Measurements from ENCODE around the gene CPNE5.
"Not testable (repeated sequence)": the region's sequence is repeated elsewhere in the genome, so short reads cannot be mapped to it uniquely, and the experiment has no call there.

The CPNE5 gene

DNA sequence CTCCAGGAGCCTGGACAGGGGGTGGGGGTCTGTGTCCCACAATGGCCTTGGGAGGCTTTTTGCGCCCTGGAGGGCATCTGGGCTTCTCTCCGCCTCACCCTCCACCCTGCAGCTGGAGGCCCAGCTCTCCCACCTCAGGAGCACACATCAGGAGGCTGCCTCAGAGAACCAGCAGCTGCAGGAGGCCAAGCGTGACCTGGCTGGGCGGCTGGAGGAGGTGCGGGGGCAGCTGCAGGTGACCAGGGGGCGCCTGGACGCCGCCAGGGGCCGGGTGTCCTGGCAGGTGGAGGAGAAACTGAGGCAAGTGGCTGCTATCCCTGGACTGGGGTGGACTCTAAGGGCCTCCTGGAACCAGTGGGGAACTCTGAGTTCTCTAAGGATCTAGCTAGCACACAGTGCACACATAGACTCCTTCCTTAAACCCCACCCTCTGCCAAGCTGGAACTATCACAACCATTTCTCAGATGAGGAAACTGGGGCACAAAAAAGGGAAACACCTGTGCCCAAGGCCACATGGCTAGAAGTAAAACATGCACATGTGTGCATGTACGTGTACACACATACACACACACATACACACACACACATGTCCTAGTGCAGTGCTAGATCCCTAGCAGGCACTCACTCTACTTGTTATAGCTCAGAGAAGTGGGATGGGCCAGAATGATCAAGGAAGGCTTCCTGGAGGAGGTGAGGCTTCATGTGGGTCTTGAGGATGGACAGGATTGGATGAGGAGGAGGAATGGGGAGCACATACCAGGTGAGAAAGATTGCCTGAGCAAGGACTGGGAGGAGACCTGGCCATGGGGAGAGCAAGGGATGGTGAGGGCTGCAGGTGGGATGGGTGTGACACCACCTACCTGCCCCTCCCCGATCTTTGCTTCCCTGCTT is 118.7 kb downstream of the CPNE5 start:
- no peak for DNase-seq

DNA sequence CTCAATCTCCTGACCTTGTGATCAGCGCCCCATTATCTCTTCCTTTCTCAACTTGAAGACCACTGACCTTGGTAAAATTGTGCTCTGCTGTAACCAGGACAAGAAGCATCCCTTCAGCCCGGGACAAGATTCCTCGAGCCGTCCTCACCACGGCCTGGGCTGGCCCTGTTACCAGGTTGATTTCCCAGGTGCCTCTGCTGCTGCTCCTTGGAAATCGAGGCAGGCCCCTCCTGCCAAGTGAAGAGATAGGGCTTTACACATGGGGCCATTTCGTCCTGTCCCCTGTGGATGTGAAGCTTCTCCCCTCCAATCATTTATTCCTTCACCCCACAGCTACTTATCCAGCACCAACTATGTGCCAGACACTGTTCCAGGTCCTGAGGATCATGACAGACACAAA is 120.1 kb downstream of the CPNE5 start:
- DNase-seq: no peak

DNA sequence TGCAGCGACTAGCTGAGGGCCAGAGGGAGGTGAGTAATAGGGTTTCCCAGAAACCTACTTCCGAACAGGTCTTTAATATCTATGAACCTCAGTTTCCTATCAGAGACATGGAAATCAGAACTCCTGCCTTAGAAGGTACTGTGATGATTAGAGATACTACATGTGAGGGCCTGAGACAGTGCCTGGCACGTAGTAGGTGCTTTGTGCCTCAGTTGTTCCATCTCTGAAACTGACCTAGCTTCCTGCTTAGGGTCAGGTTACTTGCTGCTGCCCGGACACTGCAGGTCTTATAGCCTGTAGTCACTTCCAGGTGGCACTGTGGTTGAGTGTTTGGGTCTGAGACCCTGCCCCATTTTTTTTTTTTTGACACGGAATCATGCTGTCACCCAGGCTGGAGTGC is 120.7 kb downstream of the CPNE5 start:
- DNase-seq: no peak

DNA sequence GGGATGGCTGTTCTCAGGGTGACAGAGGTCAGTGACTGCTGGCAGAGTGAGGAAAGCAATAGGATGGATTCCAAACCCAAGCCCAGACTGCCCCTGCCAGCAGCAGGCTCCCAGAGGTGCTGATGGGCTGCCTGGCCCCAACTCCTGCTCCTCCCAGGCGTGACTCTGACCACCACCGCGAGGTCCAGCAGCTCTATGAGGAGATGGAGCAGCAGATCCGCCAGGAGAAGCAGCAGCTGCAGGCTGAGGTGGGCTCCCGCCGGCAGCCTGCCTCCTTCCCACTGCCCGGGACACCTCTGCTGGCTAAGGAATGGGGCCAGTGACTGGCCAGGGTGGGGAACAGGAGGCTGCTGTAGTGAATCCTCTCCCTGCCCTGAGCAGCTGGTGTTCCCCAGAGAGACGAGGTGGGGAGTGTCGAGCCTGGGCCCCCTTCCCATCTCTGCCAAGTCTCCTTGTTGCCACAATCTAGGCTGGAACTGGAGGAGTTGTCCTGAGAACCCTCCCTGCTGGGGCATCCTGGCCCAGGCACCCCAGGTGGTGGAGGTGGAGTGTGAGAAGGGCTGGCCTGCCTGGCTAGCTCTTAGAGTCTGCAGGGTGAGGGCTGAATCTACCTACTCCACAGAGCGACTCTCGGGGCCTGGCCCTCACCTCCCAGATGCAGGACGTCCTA is 121.2 kb downstream of the CPNE5 start:
- no peak for DNase-seq

DNA sequence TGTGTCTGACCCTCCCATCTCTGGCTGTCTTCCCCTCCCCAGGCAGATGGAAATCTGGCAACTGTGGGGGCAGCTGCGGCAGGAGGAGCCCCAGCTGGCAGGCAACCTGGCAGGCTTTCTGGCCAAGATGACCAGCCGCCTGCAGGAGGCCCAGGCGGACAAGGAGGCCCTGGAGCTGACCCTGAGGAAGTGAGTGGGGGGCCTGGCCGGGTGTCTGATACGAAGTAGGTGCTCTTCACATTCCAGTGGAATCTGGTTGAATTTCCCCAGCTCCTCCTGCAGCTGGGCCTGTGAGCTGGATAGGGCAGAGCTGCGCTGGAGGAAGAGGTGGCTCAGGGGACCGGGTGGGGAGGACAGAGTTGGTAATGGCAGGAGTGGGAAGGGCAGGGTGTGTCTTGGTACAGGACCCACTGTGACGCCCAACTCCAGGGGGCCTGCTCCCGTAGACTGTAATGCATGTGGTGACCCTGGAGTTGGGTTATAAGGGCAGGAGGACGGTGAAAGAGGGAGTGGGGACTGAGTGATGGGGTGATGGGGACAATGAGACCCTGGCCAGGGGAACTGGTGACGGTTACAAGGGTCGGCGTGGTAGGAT is 121.9 kb downstream of the CPNE5 start:
- no peak for DNase-seq

DNA sequence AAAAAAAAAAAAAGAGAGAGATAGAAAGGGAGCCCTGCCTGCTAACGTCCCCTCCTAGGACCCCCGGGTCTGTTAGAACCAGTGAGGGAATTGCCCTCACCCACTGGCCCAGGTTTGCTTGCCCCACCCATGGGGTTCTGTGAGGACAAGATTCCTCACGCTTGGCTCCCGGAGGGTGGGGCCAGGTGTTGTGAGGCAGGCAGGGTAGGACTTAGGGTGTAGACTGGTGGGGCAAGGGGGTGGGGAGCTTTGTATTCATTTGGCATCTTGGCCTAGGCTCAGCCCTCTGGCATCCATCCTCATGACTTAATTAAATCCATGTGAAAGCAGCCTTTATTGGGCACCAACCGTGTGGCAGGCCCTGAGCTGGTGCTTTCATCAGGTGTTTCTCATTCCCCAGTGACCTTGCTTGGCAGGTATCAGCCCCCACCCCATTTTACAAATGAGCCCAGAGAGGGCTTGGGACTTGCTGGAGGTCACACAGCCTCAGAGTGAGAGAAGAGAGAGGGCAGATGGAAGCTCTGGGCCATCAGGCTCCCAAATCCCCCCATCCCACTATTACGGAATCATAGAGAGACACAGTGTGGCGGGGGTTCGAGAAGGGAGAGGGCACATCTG is 122.7 kb downstream of the CPNE5 start:
- DNase-seq: no peak

DNA sequence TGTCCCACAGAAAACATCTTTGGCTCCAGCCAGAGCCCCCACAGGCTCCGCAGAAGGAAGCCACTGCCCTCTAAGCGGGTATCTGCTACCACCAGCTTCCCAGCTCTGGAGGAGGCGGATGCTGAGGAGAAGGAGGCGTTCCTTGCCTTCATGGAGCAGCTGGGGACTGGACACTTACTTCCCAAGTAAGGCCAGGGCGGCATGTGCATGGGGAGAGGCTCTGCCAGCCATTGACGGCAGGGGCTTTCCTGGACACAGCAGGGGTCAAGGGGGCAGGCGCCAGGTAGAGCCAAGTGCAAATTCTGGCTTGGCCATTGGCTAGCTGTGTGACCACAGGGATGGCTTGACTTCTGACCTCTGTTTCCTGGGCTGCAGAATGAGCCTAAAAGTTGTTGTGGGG is 123.8 kb downstream of the CPNE5 start:
- no peak for DNase-seq

DNA sequence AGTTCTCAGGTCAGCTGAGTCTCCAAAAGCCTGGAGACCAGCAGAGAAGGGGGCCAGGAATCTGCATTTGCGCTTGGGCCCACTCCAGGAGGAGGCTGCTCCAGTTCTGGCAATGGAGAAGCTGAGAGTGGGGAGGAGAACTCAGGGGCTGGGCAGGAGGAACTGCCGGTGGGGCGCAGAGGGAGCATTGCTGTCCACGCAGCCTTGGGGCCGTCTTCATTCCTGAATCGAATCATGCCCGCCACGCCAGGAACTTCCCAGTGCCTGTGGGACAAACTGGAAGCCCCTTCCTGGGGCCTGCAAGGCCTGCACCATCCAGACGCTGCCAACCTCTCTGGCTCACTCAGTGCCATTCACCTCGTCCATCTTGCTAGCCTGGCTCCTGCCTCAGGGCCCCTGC is 124.7 kb downstream of the CPNE5 start:
- DNase-seq: no peak

DNA sequence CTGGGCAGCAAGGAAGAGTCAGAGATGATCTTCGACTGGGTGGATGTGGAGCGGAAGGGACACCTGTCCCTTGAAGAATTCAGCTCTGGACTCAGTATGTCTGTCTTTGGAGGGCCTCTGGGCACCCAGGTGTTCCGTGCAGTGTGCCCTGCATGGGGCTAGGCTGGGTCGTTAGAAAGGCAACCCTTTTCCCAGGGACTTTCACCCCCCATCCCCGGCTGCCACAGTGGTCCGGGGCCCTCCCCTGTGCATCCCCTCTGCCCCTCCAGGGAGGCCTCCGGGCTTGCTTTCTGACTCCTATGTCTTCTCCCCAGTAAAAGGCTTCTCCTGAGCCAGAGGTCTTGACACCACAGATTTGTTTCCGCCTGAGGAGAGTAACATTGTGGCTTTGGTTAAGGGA is 125.4 kb downstream of the CPNE5 start:
- no peak for DNase-seq

DNA sequence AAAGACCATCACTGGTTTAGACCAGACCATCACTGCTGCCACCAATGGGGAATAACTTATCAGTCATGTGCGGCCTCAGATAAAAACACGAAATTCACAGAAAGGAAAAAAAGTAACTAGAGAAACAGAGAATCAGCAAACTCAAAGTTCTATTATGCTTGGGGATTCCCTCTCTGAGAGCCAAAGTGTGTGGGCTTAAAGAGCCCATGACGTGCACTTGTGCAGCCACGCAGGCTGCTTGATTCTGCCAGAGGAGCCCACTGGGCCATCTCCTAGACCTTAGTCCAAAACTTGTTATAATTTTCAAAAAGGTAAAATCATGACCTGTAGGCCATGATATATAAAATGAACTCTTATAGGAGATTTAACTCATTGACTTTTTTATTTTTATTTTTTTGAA is 126.4 kb downstream of the CPNE5 start:
- DNase-seq: no peak

DNA sequence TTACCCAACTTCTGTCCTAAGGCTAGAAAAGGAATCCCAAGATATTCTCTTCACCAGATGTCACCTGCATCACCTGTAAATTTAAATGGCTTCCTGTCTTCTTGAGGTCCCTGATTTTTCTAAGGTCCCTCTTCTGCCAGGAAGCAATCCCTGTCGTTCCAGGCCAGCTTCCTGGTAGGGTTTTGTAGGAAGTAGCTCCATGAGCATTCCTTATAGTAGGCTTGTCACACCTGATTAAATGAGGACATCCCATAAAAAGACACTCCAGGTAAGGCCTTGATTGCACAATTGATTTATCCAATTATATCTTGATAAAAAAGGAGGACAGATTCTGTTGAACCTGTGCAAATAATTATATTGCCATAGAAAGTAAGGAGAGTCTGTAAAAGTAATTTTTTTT is 132.9 kb downstream of the CPNE5 start:
- no peak for DNase-seq

DNA sequence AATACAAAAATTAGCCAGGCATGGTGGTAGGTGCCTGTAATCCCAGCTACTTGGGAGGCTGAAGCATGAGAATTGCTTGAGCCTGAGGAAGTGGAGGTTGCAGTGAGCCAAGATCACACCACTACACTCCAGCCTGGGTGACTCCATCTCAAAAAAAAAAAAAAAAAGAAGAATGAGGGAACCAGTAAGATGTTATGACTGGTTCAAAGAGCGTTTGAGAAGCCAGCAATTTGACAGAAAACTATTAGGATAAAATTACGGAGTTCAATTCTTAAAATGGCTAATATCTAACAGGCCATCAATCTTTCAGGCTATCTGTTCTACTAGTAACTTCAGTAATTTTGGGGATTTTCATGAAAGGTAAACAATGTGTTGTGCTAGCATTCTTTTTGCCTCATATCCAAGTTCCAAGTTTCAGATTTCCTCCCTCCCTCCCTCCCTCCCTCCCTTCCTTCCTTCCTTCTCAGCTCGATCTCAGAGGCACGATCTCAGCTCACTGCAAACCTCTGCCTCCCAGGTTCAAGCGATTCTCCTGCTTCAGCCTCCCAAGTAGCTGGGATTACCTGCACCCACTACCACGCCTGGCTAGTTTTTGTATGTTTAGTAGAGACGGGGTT is 134.2 kb downstream of the CPNE5 start:
- DNase-seq: not testable (repeated sequence)

DNA sequence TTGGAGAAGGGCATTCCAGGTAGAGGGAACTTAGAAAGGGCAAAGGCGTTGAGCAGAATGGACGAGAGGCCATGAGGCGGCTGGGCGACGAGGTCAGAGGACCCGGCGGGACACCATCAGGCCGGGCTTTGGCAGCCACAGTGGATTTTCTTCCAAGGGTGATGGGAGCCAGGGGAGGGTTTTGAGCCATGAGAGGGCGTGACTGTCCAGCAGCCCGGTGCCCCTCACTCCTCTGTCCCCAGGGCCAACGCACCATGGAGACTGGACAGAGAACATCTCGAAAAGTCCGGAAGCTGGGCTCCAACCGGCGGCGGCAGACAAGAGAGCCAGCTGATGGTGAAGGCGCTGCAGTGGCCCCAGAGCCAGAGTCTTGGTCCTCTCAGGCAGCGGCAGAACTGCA is 135.3 kb downstream of the CPNE5 start:
- no peak for DNase-seq

DNA sequence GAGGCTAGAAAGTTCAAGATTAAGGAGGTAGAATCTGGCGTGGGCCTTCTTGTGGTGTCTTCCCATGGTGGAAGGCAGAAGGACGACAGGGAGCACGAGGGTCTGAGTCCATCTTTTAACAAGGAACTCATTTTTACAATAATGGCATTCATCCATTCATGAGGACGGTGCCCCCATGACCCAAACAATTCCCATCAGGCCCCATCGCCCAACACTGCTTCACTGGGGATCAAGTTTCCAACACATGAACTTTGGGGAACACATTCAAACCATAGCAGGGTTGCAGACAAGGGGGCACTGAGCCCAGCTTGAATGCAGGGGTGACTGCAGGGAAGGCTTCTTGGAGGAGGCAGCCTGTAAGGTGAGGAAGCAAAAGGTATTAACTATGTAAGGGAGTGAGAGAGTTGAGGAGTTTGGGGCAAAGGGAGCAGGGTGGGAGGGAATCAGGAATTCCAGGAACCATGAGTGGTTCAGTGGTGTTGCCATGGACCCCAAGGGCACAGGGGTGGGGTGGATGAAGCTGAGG is 136.1 kb downstream of the CPNE5 start:
- DNase-seq: no peak

DNA sequence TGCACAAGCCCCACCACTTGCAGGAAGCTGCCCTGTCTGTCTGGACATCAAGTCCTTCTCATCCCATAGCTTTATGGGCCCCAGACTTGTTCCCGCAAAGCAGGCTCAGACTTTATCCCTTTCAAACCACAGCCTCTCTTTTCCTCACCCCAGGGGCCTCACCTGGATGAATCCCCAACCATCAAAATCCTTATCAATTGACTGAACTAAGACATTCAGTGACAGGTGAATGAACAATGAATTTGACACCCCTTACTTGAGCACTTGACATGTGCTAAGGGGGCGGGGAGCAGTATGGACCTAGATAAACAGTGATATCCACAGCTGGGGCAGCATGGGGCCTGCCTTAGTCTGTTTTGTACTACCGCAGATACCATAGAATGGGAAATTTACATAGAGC is 136.6 kb downstream of the CPNE5 start:
- DNase-seq: no peak

DNA sequence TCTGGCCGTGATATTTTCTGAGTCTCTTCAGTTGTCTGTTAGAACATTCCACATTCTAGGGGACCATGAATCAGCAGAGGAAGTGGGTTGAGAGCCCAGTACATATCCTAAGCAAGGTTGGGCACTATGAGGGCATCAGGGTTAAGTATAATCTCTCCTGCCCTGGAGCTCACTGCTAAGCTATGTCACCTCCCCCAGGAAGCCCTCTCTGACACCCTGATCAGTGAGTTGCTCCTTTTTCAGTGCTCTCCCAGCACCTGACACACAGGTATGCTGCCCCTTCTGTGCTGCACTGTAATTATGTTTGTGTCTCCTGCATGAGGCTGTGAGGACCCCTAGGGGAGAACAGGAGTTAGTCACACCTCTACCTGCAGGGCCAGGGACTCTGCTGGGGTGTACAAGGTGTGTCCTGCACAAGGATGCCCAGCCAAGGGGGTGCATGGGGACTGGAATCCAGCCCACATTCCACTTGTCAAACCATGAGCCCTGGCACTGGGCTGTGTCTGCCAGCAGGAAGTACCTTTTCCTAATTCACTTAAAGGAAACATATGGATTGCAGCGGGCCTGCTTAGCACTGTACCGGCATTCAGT is 137.7 kb downstream of the CPNE5 start:
- DNase-seq: no peak

DNA sequence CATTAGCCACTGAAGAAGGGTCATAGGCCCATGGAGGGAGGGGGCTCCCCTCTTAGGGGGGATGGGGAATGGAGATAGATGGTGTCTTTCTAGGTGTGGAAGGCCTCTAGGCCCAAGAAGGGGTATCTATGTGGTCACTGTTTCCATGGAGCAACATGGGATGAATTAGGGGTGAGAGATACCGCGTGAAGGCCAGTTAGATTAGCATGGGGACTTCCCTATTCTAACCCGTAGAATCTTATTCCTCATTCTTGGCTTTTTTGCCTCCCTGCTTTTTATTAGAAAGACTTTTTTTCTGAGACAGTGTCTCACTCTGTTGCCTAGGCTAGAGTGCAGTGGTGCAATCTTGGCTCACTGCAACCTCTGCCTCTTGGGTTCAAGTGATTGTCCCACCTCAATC is 138.4 kb downstream of the CPNE5 start:
- DNase-seq: no peak

DNA sequence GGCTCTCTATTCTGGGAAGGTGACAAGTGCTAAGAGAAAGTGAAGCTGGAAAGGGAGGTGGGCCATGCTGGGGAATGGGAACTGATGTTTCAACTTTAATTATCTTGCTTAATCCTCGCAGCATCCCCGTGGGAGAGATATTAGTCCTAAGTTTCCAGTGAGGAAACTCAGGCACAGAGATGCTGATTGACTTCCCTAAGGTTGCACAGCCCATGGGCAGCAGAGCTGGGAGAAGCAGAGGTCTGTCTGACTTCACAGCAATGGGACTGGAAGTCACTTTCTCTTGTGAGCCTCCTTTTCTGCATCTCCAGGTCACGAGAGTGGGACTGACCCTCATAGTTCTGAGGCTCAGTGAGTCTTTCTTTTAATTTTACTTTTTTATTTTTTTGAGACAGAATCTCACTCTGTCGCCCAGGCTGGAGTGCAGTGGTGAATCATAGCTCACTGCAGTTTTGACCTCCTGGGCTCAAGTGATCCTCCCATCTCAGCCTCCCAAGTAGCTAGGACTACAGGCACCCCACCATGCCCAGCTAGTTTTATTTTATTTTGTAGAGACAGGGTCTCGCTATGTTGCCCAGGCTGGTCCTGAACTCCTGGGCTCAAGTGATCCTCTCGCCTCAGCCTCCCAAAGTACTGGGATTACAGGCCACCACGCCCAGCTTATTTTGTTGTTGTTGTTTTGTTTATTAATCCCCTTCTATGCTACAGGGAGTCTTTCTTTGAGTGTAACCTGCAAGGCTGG is 139.0 kb downstream of the CPNE5 start:
- no peak for DNase-seq

DNA sequence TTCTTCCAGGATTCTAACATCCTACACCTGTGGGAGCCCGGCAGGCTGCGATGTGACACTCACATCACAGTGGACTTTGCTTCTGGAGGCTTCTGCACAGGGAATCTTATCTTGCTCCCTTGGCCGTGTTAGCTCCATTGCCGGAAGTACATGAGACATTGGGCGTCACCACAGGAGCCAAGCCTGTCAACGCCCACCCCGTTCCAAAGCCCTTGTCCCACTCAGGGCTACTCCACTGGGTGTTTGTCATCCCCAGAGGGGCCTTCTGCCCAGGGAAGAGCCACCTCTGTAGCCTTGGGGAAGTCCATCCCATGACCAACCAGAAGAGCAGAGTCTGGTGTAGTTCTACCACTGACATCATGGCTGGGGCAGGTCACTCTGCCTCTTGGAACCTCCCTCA is 139.9 kb downstream of the CPNE5 start:
- no peak for DNase-seq

DNA sequence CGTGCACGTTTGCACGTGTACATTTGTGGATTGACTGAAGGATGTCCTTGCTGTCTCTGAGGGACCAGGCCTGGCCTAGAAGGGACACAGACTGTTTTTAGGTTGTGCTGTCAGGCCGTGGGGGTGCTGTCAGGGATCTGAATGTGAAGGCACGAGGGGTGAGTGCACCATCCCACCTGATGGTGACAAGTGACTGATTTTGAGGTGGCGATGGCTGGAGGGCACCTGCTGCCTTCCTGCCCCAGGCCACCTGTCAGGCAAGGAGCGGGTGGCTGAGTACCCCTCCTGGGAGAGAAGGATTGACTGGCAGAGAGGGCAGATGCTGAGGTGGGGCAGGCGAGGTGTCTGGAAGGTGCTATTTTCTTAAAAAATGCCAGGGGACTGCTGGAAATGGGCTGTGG is 140.4 kb downstream of the CPNE5 start:
- DNase-seq: no peak

DNA sequence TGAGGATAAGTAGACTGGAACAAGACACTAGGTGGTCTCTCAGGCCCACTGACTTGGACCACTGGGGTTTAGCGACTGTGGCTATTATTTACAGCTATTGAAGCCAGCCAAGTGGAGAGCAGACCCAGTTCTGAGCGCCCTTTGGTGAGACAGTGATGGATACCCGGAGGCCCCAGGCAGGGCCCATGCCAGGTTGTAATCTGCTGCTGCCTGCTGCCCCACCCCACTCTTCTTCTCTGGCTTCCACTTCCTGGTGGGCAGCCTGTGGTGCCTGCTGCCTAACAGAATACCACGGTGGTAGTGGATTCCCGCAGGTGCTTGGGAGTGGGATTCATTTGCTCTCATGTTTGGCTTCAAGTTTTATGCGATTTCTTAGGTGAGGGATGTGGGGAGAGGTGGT is 141.0 kb downstream of the CPNE5 start:
- DNase-seq: no peak

DNA sequence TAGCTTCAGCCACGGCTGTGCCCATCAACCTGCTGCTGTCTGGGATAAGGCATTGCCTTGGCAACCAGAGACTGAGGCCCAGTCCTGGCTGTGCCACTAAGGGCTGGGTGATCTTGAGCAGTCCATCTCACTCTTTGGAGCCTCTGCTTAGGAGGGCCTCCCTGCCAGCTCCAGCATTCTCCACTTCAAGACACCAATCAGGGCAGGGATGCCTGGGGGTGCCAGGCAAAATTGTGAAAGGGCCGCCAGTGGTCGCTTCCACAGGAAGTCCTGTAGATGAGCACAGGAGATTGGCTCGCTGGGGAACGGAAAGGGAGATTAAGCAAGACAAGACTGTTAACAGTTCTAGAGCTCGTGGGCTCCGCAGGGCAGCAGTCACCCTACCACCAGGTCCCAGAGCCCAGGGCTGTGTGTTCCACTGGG is 141.8 kb downstream of the CPNE5 start, which contains the start of gene RAB44:
Gene RAB44 (plus strand): TSS at position 346 of the 423 bp plus-strand sequence. CDS start 6,410 bp downstream, outside the sequence.
- DNase-seq: no peak

Measured in T-helper 9 cell (primary cell).